WI38 (cell line): Measurements from ENCODE around the gene GSK3A.
A peak's percentile ranks its signal among the peaks of the same experiment; 100 is the strongest.

ENCODE experiments used
- H3K4me3 ChIP-seq: 2 replicates; pipeline ENCODE4 v1.5.1; 2011; ENCODE audit warnings: low read depth, mild to moderate bottlenecking, control low read depth, low read length
- TF ChIP-seq, protein P1 (sequence below): IDR thresholded peaks from 2 replicates; pipeline ENCODE4 v1.5.1; 2012; ENCODE audit warnings: low read depth, mild to moderate bottlenecking, control low read depth, low read length

GSK3A gene

GRCh38 chr19:42284066-42284501 is 41.7 kb upstream of the GSK3A start:
- TF ChIP-seq, protein P1, sequence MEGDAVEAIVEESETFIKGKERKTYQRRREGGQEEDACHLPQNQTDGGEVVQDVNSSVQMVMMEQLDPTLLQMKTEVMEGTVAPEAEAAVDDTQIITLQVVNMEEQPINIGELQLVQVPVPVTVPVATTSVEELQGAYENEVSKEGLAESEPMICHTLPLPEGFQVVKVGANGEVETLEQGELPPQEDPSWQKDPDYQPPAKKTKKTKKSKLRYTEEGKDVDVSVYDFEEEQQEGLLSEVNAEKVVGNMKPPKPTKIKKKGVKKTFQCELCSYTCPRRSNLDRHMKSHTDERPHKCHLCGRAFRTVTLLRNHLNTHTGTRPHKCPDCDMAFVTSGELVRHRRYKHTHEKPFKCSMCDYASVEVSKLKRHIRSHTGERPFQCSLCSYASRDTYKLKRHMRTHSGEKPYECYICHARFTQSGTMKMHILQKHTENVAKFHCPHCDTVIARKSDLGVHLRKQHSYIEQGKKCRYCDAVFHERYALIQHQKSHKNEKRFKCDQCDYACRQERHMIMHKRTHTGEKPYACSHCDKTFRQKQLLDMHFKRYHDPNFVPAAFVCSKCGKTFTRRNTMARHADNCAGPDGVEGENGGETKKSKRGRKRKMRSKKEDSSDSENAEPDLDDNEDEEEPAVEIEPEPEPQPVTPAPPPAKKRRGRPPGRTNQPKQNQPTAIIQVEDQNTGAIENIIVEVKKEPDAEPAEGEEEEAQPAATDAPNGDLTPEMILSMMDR = no peak
- H3K4me3 ChIP-seq = peak overlapping the region; percentile 39

- peak overlapping the region; percentile 50 for H3K4me3 ChIP-seq
- TF ChIP-seq, protein P1 = no peak
These were observed 41.0 kb upstream of the GSK3A start for GRCh38 chr19:42283188-42284065.

DNA sequence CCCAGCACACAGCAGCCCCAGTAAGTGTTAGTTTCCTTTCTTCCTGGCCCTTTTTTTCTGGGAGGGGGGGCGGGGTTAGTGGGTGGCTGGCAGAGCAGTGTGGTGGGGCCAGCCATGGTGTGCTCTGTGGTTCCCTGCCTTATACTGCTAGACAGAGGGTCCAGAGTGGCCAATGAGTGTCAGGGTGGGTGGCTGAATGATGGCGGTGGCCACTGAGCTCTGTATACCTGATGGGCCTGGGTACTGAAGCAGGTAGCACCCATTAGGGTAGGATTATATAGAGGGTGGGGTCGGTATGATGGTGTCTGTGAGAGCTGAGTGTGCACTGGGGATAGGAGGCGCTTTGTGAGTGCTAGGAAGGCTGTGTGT is 40.4 kb upstream of the GSK3A start:
- H3K4me3 ChIP-seq = peak overlapping the region; percentile 50; the same call in 1 of the 2 replicates
- TF ChIP-seq, protein P1 = no peak

DNA sequence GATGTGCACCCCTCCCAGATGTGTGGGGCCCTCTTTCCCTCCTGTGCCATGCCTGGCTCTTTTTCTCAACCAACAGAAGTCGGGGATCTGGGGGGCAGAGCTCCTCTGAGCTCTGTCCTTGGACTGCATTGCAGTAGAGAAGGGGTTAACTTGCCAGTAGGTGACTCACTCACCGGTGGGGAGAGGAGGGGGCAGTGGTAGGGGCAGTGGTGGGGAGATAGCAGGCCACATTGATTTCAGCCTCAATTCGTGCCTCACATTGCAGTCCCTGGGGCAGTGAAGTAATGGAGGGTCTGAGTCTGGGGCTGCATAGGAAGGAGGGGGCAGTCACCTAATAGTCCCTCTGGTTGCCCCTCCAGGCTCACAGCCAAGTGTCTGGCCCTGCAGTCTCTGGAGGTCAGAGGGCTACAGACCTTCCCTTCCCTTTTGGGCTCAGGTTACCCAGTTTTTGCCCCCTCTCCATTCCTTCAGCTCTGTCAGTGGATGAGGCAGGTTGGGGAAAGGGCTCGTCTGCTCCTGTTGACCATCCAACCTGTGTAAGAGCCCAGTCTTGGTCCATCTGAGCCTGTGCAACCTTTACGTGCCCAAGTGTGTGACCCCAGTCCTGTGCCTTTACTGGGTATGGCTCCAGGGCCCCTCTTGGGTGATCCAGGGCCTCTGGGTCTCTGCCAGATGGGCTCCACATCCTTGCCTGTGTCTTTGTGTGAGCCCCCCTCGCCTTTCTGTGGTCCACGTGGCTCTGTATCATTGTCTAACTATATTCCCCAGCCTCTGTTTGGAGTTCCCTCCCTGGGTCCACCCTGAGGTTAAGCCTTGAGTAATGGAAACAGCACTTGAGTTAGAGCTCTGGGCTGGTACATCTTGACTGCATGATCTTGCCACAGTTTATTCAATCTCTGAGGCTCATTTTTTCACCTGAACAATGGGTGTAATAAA is 39.7 kb upstream of the GSK3A start:
- peak overlapping the region; percentile 75 for H3K4me3 ChIP-seq
- TF ChIP-seq, protein P1 = no peak

DNA sequence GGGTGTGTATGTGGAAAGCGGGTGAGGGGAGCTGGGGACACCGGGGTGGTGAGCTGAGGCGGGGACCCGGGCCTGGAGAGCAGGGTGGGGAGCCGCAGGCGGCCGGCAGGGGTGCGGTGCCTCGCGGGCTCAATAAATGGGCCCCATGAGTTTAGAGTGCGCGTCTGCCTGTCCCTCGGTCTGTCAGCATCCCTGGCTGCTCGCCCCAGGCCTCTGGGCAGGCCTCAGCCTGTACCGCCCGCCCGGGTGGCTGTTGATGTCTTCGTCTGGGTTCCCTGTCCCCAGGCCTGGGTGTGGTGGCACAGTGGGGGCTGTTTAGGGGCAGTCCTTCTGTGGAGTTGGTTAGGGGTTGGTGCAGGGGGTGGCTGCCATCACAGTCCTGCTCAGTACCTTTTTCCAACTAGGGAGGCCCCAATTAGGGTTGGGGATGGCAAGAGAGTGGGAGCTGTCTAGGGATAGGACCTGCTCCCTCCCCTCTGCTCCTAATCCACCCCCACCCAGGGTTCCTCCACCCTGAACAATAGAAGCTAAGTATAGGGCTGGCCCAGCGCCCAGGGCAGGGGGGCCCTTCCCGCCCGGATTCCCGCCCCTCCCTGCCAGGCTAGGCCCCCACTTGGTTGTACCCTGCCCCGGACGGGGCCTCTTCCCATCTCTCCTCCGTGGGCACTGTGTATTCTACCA is 38.9 kb upstream of the GSK3A start:
- peak overlapping the region; percentile 75 for H3K4me3 ChIP-seq
- TF ChIP-seq, protein P1 = no peak

- H3K4me3 ChIP-seq = peak overlapping the region; percentile 75
- TF ChIP-seq, protein P1 = no peak
These were observed 38.4 kb upstream of the GSK3A start for GRCh38 chr19:42280815-42281145.
